Spleen (tissue), 11 donors: Measurements from ENCODE around the gene MYO15A. TPM values are rescaled to one million over a fixed set of nuclear protein-coding genes. Genes with fewer than 3 reads are reported as not detected.

Experiments used
- DNase-seq: peaks from one replicate; pipeline ENCODE4 v3.0.0-alpha.2; 2020
- H3K27ac ChIP-seq, 8 donors: fragments of 200-600 bp; sonication (generic) in 7 of 8; 1 replicate in 4 of 8; 2 replicates in 4 of 8; pipeline versions ENCODE4 v1.5.0 to v1.8.0; 2016 to 2021; ENCODE audit warnings: inconsistent platforms in 4 of 8, mild to moderate bottlenecking in 4 of 8, moderate library complexity in 1 of 8
- H3K27me3 ChIP-seq, 7 donors: fragments of 200-600 bp; sonication (generic) in 6 of 7; replicated peaks in 1 of 7; 1 replicate in 4 of 7; 2 replicates in 3 of 7; pipeline versions ENCODE4 v1.5.0 to v1.8.0; 2016 to 2021; ENCODE audit warnings: inconsistent platforms in 3 of 7, mild to moderate bottlenecking in 1 of 7
- H3K36me3 ChIP-seq, 6 donors: fragments of 200-600 bp; sonication (generic) in 5 of 6; 1 replicate in 4 of 6; 2 replicates in 2 of 6; pipeline versions ENCODE4 v1.5.0 to v1.8.0; 2016 to 2021; ENCODE audit warnings: inconsistent platforms in 2 of 6
- H3K4me1 ChIP-seq, 6 donors: fragments of 200-600 bp; sonication (generic) in 5 of 6; 1 replicate in 3 of 6; 2 replicates in 3 of 6; pipeline versions ENCODE4 v1.5.0 to v1.8.0; 2016 to 2021; ENCODE audit warnings: inconsistent platforms in 3 of 6
- H3K4me3 ChIP-seq, 8 donors: fragments of 200-600 bp; sonication (generic) in 7 of 8; 1 replicate in 4 of 8; 2 replicates in 4 of 8; pipeline versions ENCODE4 v1.5.0 to v1.8.0; 2016 to 2021; ENCODE audit warnings: inconsistent platforms in 4 of 8, mild to moderate bottlenecking in 4 of 8, moderate library complexity in 2 of 8
- H3K9me3 ChIP-seq, 8 donors: fragments of 200-600 bp; sonication (generic) in 7 of 8; 1 replicate in 4 of 8; 2 replicates in 4 of 8; pipeline versions ENCODE4 v1.5.0 to v1.8.0; 2016 to 2021; ENCODE audit warnings: inconsistent platforms in 4 of 8
- CTCF ChIP-seq, 11 experiments: fragments of 200-600 bp in 7 of 11; fragments of 450-650 bp in 4 of 11; sonication (generic) in 4 of 11; IDR thresholded peaks in 8 of 11; conservative IDR thresholded peaks in 3 of 11; 1 replicate in 7 of 11; 2 replicates in 4 of 11; pipeline versions ENCODE4 v1.4.0 to v1.8.0; 2016 to 2021; ENCODE audit warnings: antibody characterized with exemption in 11 of 11, inconsistent platforms in 4 of 11, mild to moderate bottlenecking in 1 of 11
- POLR2A ChIP-seq, 3 donors: fragments of 450-650 bp; IDR thresholded peaks; one replicate each; pipeline ENCODE4 v1.5.1; 2017; ENCODE audit warnings: antibody characterized with exemption in 3 of 3, mild to moderate bottlenecking in 1 of 3
- POLR2AphosphoS5 ChIP-seq, 3 donors: sonication (generic); formaldehyde crosslinking; IDR thresholded peaks; one replicate each; pipeline ENCODE4 v1.5.1; 2017; ENCODE audit warnings: antibody characterized with exemption in 3 of 3
- WGBS, 5 donors: extraction: QIAGEN DNeasy Blood & Tissue Kit in 3 of 5; methylation state at CpG; one replicate each; pipeline versions ENCODE4 v1.1.5 to v1.1.7; 2013 to 2018; 5-methylcytosine and 5-hydroxymethylcytosine counted together
- intact Hi-C: fragments of 100-400 bp; cut with DNase I; formaldehyde crosslinking; loops from one replicate; pipeline ENCODE4 v1.15.0; 2023; ENCODE audit warnings: low total_unique reads
- polyA plus RNA-seq, 3 donors: library from polyadenylated mRNA; stranded (reverse); fragments of 200-250 nt; gene quantifications; one replicate each; pipeline ENCODE4 v1.2.1, GENCODE V29; 2013
- total RNA-seq, 7 donors: library from RNA; depleted of rRNA in 3 of 7; stranded (reverse); fragments of >200 nt in 3 of 7; fragmentation: NEBNext Ultra II Directional in 4 of 7; extraction: Animal tissue kit (Norgen Biotek cat#: 25700) in 4 of 7; gene quantifications; one replicate each; pipeline versions ENCODE4 v1.1.0 to v1.2.1, GENCODE V29; 2016 to 2021
- donor health status: healthy with polysubstance abuse.
- donor health status: DM: no; HTN: no; CAD: no; lungs with moderate emphysema.
- donor health status: DM: no; HTN: no; CAD: no.
- donor health status: Bipolar disorder and iron deficiency.
- donor health status: healthy.
- donor health status: DM: no; HTN: no; CAD: no.
- donor health status: DM: yes; HTN: yes; CAD: no.

MYO15A gene
- total and polyA plus RNA-seq, 10 donors: 0.26 to 1.9 (median 0.84) TPM

- TF ChIP-seq POLR2A (IDR thresholded peaks at IDR 0.05) (no peak), CTCF (IDR thresholded peaks at IDR 0.05 in 8 of 11, conservative IDR thresholded peaks at IDR 0.05 in 3 of 11) (no peak), POLR2AphosphoS5 (IDR thresholded peaks at IDR 0.05) (no peak)
- DNase-seq: no peak
Observed at GRCh38 chr17:18071751-18072150, 36.8 kb upstream of the MYO15A start.

GRCh38 chr17:18074566-18075272 lies 33.8 kb upstream of the MYO15A start:
- TF ChIP-seq CTCF (IDR thresholded peaks at IDR 0.05 in 8 of 11, conservative IDR thresholded peaks at IDR 0.05 in 3 of 11) (no peak), POLR2AphosphoS5 (IDR thresholded peaks at IDR 0.05) (no peak)
- no peak overlapping the region for H3K27ac ChIP-seq
- H3K4me1 ChIP-seq: peaks cover 0 to 9% (median 0%) of the 10 kb centered on the region in 6 donors
- intact Hi-C loops: no loop called here
- no peaks in the 10 kb centered on the region for H3K9me3 ChIP-seq
- WGBS, 5 donors: 83 to 95% (median 84%) methylated on average over 6 of the region's 6 CpGs
- H3K27me3 ChIP-seq: peaks cover 0 to 13% (median 0%) of the 10 kb centered on the region in 7 donors
- H3K36me3 ChIP-seq: no peaks in the 10 kb centered on the region
- no peak for DNase-seq
- H3K4me3 ChIP-seq: no peak overlapping the region

More at GRCh38 chr17:18071751-18072150, 36.8 kb upstream of the MYO15A start:
- Histone ChIP-seq H3K27me3 (no peaks in the 10 kb centered on the region), H3K9me3 (no peaks in the 10 kb centered on the region), H3K4me3 (no peak overlapping the region), H3K27ac (no peak overlapping the region), H3K4me1 (peaks cover 0 to 9% (median 0%) of the 10 kb centered on the region in 6 donors), H3K36me3 (peaks cover 0 to 11% (median 0%) of the 10 kb centered on the region in 6 donors)
- intact Hi-C loops: no loop called here

GRCh38 chr17:18076936-18077335 lies 31.6 kb upstream of the MYO15A start:
- intact Hi-C loops: no loop called here
- Histone ChIP-seq H3K27me3 (peaks cover 0 to 20% (median 0%) of the 10 kb centered on the region in 7 donors), H3K4me1 (no peaks in the 10 kb centered on the region), H3K4me3 (no peak overlapping the region), H3K36me3 (no peaks in the 10 kb centered on the region), H3K9me3 (no peaks in the 10 kb centered on the region), H3K27ac (no peak overlapping the region)
- no peak for DNase-seq
- no peak for TF ChIP-seq CTCF (IDR thresholded peaks at IDR 0.05 in 8 of 11, conservative IDR thresholded peaks at IDR 0.05 in 3 of 11)
- no peak for TF ChIP-seq POLR2AphosphoS5 (IDR thresholded peaks at IDR 0.05)
- no peak for TF ChIP-seq POLR2A (IDR thresholded peaks at IDR 0.05)
- WGBS, 5 donors: 69 to 83% (median 77%) methylated on average over 7 of the region's 7 CpGs

GRCh38 chr17:18079543-18079942 lies 29.0 kb upstream of the MYO15A start:
- TF ChIP-seq CTCF (IDR thresholded peaks at IDR 0.05 in 8 of 11, conservative IDR thresholded peaks at IDR 0.05 in 3 of 11): no peak
- TF ChIP-seq POLR2AphosphoS5 (IDR thresholded peaks at IDR 0.05): no peak
- no peak for TF ChIP-seq POLR2A (IDR thresholded peaks at IDR 0.05)
- H3K4me1 ChIP-seq: no peaks in the 10 kb centered on the region
- H3K27me3 ChIP-seq: peaks cover 0 to 20% (median 0%) of the 10 kb centered on the region in 7 donors
- H3K9me3 ChIP-seq: no peaks in the 10 kb centered on the region
- DNase-seq: no peak
- intact Hi-C loops: no loop called here
- no peaks in the 10 kb centered on the region for H3K36me3 ChIP-seq
- H3K27ac ChIP-seq: no peak overlapping the region
- WGBS, 5 donors: 75 to 86% (median 84%) methylated on average over 4 of the region's 4 CpGs
- no peak overlapping the region for H3K4me3 ChIP-seq
